ENCODE measurements around the gene ELMO1. TPM values are rescaled to one million over a fixed set of nuclear protein-coding genes. Genes with fewer than 3 reads are reported as not detected.

ELMO1 gene
- total and polyA plus RNA-seq, 2 donors from 2014 or later: 6.0 to 35.4 TPM

- intact Hi-C loops (cut with DNase I): no loop called here
- Histone ChIP-seq H3K4me3 (ENCODE audit: low read length in 3 of 3) (no peak overlapping the region), H3K27ac (ENCODE audit: low read depth in 2 of 2, low read length in 2 of 2) (no peak overlapping the region), H3K36me3 (ENCODE audit: control insufficient read depth in 2 of 3, insufficient read depth in 3 of 3, low read length in 3 of 3) (no peaks in the 10 kb centered on the region), H3K9ac (ENCODE audit: low read length in 3 of 3) (no peak overlapping the region), H3K9me3 (ENCODE audit: control insufficient read depth in 2 of 3, insufficient read depth in 1 of 3, low read length in 3 of 3) (no peaks in the 10 kb centered on the region), H3K4me1 (ENCODE audit: control insufficient read depth in 2 of 3, insufficient read depth in 2 of 3, low read depth in 1 of 3, low read length in 3 of 3) (no peaks in the 10 kb centered on the region), H3K27me3 (ENCODE audit: control insufficient read depth, insufficient read depth, low read length) (no peaks in the 10 kb centered on the region)
- TF ChIP-seq, protein P1, sequence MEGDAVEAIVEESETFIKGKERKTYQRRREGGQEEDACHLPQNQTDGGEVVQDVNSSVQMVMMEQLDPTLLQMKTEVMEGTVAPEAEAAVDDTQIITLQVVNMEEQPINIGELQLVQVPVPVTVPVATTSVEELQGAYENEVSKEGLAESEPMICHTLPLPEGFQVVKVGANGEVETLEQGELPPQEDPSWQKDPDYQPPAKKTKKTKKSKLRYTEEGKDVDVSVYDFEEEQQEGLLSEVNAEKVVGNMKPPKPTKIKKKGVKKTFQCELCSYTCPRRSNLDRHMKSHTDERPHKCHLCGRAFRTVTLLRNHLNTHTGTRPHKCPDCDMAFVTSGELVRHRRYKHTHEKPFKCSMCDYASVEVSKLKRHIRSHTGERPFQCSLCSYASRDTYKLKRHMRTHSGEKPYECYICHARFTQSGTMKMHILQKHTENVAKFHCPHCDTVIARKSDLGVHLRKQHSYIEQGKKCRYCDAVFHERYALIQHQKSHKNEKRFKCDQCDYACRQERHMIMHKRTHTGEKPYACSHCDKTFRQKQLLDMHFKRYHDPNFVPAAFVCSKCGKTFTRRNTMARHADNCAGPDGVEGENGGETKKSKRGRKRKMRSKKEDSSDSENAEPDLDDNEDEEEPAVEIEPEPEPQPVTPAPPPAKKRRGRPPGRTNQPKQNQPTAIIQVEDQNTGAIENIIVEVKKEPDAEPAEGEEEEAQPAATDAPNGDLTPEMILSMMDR (IDR thresholded peaks at IDR 0.05; ENCODE audit: borderline replicate concordance, extremely low read depth, insufficient read depth): no peak
- no peak for FAIRE-seq
- DNase-seq: no peak
Observed at GRCh38 chr7:36949711-36950600, 498.7 kb downstream of the ELMO1 start.

- Histone ChIP-seq H3K4me1 (ENCODE audit: control insufficient read depth in 2 of 3, insufficient read depth in 2 of 3, low read depth in 1 of 3, low read length in 3 of 3) (no peaks in the 10 kb centered on the region), H3K9me3 (ENCODE audit: control insufficient read depth in 2 of 3, insufficient read depth in 1 of 3, low read length in 3 of 3) (peaks cover 0 to 4% (median 0%) of the 10 kb centered on the region in 3 donors), H3K27ac (ENCODE audit: low read depth in 2 of 2, low read length in 2 of 2) (no peak overlapping the region), H3K9ac (ENCODE audit: low read length in 3 of 3) (no peak overlapping the region), H3K4me3 (ENCODE audit: low read length in 3 of 3) (no peak overlapping the region), H3K36me3 (ENCODE audit: control insufficient read depth in 2 of 3, insufficient read depth in 3 of 3, low read length in 3 of 3) (no peaks in the 10 kb centered on the region), H3K27me3 (ENCODE audit: control insufficient read depth, insufficient read depth, low read length) (no peaks in the 10 kb centered on the region)
- FAIRE-seq (no peak), DNase-seq (no peak)
- TF ChIP-seq, protein P1 (IDR thresholded peaks at IDR 0.05; ENCODE audit: borderline replicate concordance, extremely low read depth, insufficient read depth): no peak
- intact Hi-C loops (cut with DNase I): no loop called here
Observed at GRCh38 chr7:36946401-36946739, 502.3 kb downstream of the ELMO1 start.

- Histone ChIP-seq H3K27ac (ENCODE audit: low read depth in 2 of 2, low read length in 2 of 2) (no peak overlapping the region), H3K9me3 (ENCODE audit: control insufficient read depth in 2 of 3, insufficient read depth in 1 of 3, low read length in 3 of 3) (peaks cover 0 to 4% (median 0%) of the 10 kb centered on the region in 3 donors), H3K27me3 (ENCODE audit: control insufficient read depth, insufficient read depth, low read length) (no peaks in the 10 kb centered on the region), H3K36me3 (ENCODE audit: control insufficient read depth in 2 of 3, insufficient read depth in 3 of 3, low read length in 3 of 3) (no peaks in the 10 kb centered on the region), H3K4me1 (ENCODE audit: control insufficient read depth in 2 of 3, insufficient read depth in 2 of 3, low read depth in 1 of 3, low read length in 3 of 3) (no peaks in the 10 kb centered on the region), H3K9ac (ENCODE audit: low read length in 3 of 3) (no peak overlapping the region), H3K4me3 (ENCODE audit: low read length in 3 of 3) (no peak overlapping the region)
- no peak for DNase-seq
- intact Hi-C loops (cut with DNase I): no loop called here
- no peak for FAIRE-seq
- TF ChIP-seq, protein P1 (IDR thresholded peaks at IDR 0.05; ENCODE audit: borderline replicate concordance, extremely low read depth, insufficient read depth): no peak
Observed at GRCh38 chr7:36945612-36946400, 502.9 kb downstream of the ELMO1 start.

All from kidney (tissue), 14 donors.